Measurements from ENCODE around the gene AFAP1. TPM values are rescaled to one million over a fixed set of nuclear protein-coding genes. Genes with fewer than 3 reads are reported as not detected.

The AFAP1 gene
- polyA plus RNA-seq, 3 donors: not detected

DNA sequence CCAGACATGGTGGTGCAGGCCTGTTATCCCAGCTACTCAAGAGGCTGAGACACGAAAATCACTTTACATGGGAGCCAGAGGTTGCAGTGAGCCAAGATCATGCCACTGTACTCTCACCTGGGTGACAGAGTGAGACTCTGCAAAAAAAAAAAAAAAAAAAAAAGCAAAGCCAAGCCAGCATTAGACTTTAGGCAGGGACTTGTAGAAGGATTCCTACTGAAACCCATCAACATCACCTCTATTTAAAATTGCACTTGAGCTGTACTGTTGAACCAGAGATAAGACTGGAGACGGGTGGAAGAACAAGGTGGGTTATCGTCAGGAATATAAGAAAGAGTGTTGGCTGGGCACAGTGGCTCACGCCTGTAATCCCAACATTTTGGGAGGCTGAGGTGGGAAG is 15.7 kb upstream of the AFAP1 start:
- Mint-ChIP-seq H3K4me3 (no peak overlapping the region), H3K36me3 (no peaks in the 10 kb centered on the region), H3K4me1 (peaks cover 2% of the 10 kb centered on the region), H3K27ac (no peak overlapping the region), H3K9me3 (peaks cover 2 to 33% (median 14%) of the 10 kb centered on the region in 7 donors), H3K27me3 (ENCODE audit: low read depth in 3 of 3) (peaks cover 22 to 27% (median 26%) of the 10 kb centered on the region in 3 donors)
- TF ChIP-seq, protein P1, sequence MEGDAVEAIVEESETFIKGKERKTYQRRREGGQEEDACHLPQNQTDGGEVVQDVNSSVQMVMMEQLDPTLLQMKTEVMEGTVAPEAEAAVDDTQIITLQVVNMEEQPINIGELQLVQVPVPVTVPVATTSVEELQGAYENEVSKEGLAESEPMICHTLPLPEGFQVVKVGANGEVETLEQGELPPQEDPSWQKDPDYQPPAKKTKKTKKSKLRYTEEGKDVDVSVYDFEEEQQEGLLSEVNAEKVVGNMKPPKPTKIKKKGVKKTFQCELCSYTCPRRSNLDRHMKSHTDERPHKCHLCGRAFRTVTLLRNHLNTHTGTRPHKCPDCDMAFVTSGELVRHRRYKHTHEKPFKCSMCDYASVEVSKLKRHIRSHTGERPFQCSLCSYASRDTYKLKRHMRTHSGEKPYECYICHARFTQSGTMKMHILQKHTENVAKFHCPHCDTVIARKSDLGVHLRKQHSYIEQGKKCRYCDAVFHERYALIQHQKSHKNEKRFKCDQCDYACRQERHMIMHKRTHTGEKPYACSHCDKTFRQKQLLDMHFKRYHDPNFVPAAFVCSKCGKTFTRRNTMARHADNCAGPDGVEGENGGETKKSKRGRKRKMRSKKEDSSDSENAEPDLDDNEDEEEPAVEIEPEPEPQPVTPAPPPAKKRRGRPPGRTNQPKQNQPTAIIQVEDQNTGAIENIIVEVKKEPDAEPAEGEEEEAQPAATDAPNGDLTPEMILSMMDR (IDR thresholded peaks at IDR 0.05): no peak
- intact Hi-C loops (cut with micrococcal nuclease): no loop called here
- no peak overlapping the region for H3K4me3 ChIP-seq (replicated peaks in 1 of 3; ENCODE audit: low read depth in 2 of 3, low read length in 3 of 3)
- H3K9ac ChIP-seq (ENCODE audit: insufficient read depth, low read length, poor library complexity, severe bottlenecking): no peak overlapping the region
- no peak overlapping the region for H3K27ac ChIP-seq (ENCODE audit: low read depth in 1 of 2, low read length in 2 of 2)
- H4K20me1 ChIP-seq (ENCODE audit: insufficient read depth, low read length): no peaks in the 10 kb centered on the region
- 90% methylated on average over 4 of the region's 4 CpGs for WGBS (ENCODE audit: insufficient coverage)
- no peaks in the 10 kb centered on the region for H3K36me3 ChIP-seq (replicated peaks in 1 of 2; ENCODE audit: control insufficient read depth in 1 of 2, insufficient read depth in 2 of 2, low read length in 2 of 2)
- H3K79me2 ChIP-seq (ENCODE audit: insufficient read depth, low read length): no peaks in the 10 kb centered on the region
- peaks cover 0 to 24% of the 10 kb centered on the region in 2 donors for H3K9me3 ChIP-seq (replicated peaks in 1 of 2; ENCODE audit: control insufficient read depth in 1 of 2, insufficient read depth in 1 of 2, low read length in 2 of 2)
- H3K27me3 ChIP-seq (ENCODE audit: control insufficient read depth in 2 of 2, insufficient read depth in 2 of 2, low read length in 2 of 2): peaks cover 0 to 6% of the 10 kb centered on the region in 2 donors
- no peaks in the 10 kb centered on the region for H3K4me1 ChIP-seq (ENCODE audit: control insufficient read depth in 1 of 2, insufficient read depth in 2 of 2, low read length in 2 of 2)
- no peak overlapping the region for H2AFZ ChIP-seq (ENCODE audit: insufficient read depth, low read depth, low read length, poor library complexity, severe bottlenecking)
- H3K4me2 ChIP-seq (replicated peaks; ENCODE audit: extremely low read depth, low read length, poor library complexity, severe bottlenecking): no peak overlapping the region
- no peak for DNase-seq

DNA sequence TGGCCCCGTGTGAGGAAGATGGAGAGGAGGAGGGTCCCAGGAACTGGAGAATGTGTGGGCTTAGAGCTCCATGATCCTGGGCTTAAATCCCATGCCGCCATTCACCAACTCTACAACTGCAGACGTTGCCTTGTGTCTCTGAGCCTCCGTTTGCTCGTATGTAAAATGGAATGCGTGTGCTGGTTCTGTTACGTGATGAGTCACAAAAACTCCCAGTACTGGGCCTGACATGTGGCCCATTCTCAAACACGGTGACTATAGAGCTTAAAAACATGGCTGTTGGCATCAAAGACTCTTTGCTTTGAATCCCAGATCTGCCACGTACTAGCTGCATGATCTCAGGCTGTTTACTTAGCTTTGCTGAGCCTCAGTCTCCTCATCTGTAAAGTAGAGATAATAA is 13.0 kb upstream of the AFAP1 start:
- Histone ChIP-seq H3K9ac (ENCODE audit: insufficient read depth, low read length, poor library complexity, severe bottlenecking) (no peak overlapping the region), H3K9me3 (replicated peaks in 1 of 2; ENCODE audit: control insufficient read depth in 1 of 2, insufficient read depth in 1 of 2, low read length in 2 of 2) (peaks cover 0 to 24% of the 10 kb centered on the region in 2 donors), H3K27me3 (ENCODE audit: control insufficient read depth in 2 of 2, insufficient read depth in 2 of 2, low read length in 2 of 2) (peaks cover 0 to 4% of the 10 kb centered on the region in 2 donors), H2AFZ (ENCODE audit: insufficient read depth, low read depth, low read length, poor library complexity, severe bottlenecking) (no peak overlapping the region), H3K27ac (ENCODE audit: low read depth in 1 of 2, low read length in 2 of 2) (no peak overlapping the region), H3K4me2 (replicated peaks; ENCODE audit: extremely low read depth, low read length, poor library complexity, severe bottlenecking) (no peak overlapping the region), H4K20me1 (ENCODE audit: insufficient read depth, low read length) (no peaks in the 10 kb centered on the region), H3K4me3 (replicated peaks in 1 of 3; ENCODE audit: low read depth in 2 of 3, low read length in 3 of 3) (no peak overlapping the region), H3K36me3 (replicated peaks in 1 of 2; ENCODE audit: control insufficient read depth in 1 of 2, insufficient read depth in 2 of 2, low read length in 2 of 2) (no peaks in the 10 kb centered on the region), H3K79me2 (ENCODE audit: insufficient read depth, low read length) (no peaks in the 10 kb centered on the region), H3K4me1 (ENCODE audit: control insufficient read depth in 1 of 2, insufficient read depth in 2 of 2, low read length in 2 of 2) (no peaks in the 10 kb centered on the region)
- intact Hi-C loops (cut with micrococcal nuclease): no loop called here
- Mint-ChIP-seq H3K9me3 (peaks cover 2 to 33% (median 14%) of the 10 kb centered on the region in 7 donors), H3K36me3 (no peaks in the 10 kb centered on the region), H3K4me1 (peaks cover 2% of the 10 kb centered on the region), H3K27ac (no peak overlapping the region), H3K4me3 (no peak overlapping the region), H3K27me3 (ENCODE audit: low read depth in 3 of 3) (peaks cover 13 to 20% (median 18%) of the 10 kb centered on the region in 3 donors)
- 98% methylated on average over 6 of the region's 9 CpGs for WGBS (ENCODE audit: insufficient coverage)
- no peak for DNase-seq
- TF ChIP-seq, protein P1 (IDR thresholded peaks at IDR 0.05): no peak
